Neural progenitor cell (in vitro differentiated cells): ENCODE results near the gene ALK.

Experiments
- EZH2 ChIP-seq: fragments of 200-600 bp; sonication (generic); IDR thresholded peaks from 2 replicates; pipeline ENCODE4 v1.6.1; 2017; ENCODE audit warnings: antibody characterized with exemption, mild to moderate bottlenecking, moderate library complexity
- EZH2phosphoT487 ChIP-seq: fragments of 200-600 bp; sonication (generic); IDR thresholded peaks from 2 replicates; pipeline ENCODE4 v1.6.1; 2017; ENCODE audit warnings: antibody characterized with exemption
- TF ChIP-seq, protein P1 (sequence below): fragments of 200-600 bp; sonication (generic); IDR thresholded peaks from 2 replicates; pipeline ENCODE4 v1.5.1; 2017; ENCODE audit warnings: antibody characterized with exemption, mild to moderate bottlenecking

DNA sequence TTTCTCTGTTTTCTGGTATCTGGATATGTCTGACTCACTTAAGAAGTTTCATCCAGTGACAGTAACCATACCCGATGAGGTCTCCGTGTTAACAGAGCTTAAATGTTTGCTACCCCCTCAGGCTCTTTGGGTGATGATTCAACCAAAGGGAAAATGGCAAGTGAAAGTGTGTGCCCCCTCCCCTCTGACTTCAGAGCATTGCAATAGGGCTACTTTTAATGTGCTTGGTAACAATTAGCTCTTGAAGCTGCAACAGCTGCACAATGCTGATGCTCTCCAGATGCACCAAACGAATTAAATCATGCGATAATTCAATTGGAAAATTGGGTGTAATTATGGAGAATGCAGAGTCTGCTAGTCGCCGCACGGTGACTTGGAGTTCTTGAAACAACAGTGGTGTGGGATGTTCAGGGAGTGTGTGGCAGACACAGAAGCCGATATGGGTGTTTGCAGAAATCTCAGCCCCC is 270.7 kb downstream of the ALK start:
- TF ChIP-seq, protein P1, sequence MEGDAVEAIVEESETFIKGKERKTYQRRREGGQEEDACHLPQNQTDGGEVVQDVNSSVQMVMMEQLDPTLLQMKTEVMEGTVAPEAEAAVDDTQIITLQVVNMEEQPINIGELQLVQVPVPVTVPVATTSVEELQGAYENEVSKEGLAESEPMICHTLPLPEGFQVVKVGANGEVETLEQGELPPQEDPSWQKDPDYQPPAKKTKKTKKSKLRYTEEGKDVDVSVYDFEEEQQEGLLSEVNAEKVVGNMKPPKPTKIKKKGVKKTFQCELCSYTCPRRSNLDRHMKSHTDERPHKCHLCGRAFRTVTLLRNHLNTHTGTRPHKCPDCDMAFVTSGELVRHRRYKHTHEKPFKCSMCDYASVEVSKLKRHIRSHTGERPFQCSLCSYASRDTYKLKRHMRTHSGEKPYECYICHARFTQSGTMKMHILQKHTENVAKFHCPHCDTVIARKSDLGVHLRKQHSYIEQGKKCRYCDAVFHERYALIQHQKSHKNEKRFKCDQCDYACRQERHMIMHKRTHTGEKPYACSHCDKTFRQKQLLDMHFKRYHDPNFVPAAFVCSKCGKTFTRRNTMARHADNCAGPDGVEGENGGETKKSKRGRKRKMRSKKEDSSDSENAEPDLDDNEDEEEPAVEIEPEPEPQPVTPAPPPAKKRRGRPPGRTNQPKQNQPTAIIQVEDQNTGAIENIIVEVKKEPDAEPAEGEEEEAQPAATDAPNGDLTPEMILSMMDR, result no peak
- TF ChIP-seq EZH2phosphoT487, result no peak
- no peak for TF ChIP-seq EZH2
